GM12891 (cell line): Measurements from ENCODE around the gene DZIP3.

Experiments used
- DNase-seq: peaks from one replicate; pipeline ENCODE4 v3.0.0; 2011; ENCODE audit warnings: low spot score; ENCODE audit not compliant: insufficient read length
- FAIRE-seq: peaks from 2 replicates; lab custom pipeline; 2011; peaks lifted over from hg19 to GRCh38; lab: Jason Lieb, UNC
- PAX5 ChIP-seq: IDR thresholded peaks from 2 replicates; pipeline ENCODE4 v1.6.1; 2011; ENCODE audit warnings: low read length, moderate library complexity, mild to moderate bottlenecking; ENCODE audit not compliant: insufficient read depth, severe bottlenecking
- POLR2A ChIP-seq: IDR thresholded peaks from 2 replicates; pipeline ENCODE4 v1.6.1; 2011; ENCODE audit warnings: low read depth, low read length, control low read depth
- POLR2AphosphoS5 ChIP-seq: IDR thresholded peaks from 2 replicates; pipeline ENCODE4 v1.6.1; 2011; ENCODE audit warnings: low read depth, low read length, control low read depth
- POU2F2 ChIP-seq: IDR thresholded peaks from 2 replicates; pipeline ENCODE4 v1.6.1; 2011; ENCODE audit warnings: low read depth, mild to moderate bottlenecking, control low read depth, low read length, moderate library complexity
- SPI1 ChIP-seq: IDR thresholded peaks from 2 replicates; pipeline ENCODE4 v1.6.1; 2011; ENCODE audit warnings: low read depth, low read length, control low read depth
- TAF1 ChIP-seq: IDR thresholded peaks from 2 replicates; pipeline ENCODE4 v1.6.1; 2011; ENCODE audit warnings: low read depth, low read length, control low read depth

DZIP3 gene

GRCh38 chr3:108555966-108556581, 33.4 kb upstream of the DZIP3 start:
- DNase-seq: no peak
- no peak for TF ChIP-seq POLR2AphosphoS5
- TF ChIP-seq POU2F2: no peak
- no peak for TF ChIP-seq SPI1
- no peak for TF ChIP-seq PAX5
- no peak for TF ChIP-seq TAF1
- no peak for TF ChIP-seq POLR2A
- FAIRE-seq: no peak

DNA sequence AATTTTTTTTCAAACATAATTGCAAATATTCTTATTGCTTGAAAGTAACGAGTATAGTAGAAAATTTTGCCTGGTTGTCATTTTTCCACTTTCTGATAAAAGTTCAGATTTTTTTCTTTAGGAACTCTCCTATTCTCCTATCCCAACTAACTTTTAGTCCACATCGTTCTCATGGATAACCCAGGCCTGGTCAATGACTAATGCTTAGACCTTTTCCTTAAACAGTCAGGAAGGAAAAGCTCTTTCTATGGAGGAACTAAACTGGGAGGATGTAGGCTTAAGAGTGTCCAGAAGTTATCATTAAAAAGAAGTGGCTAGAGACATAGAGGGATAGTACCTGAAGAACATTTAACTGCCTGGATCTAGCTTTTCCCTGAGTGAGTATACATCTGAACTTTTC, 27.0 kb upstream of the DZIP3 start:
- DNase-seq: no peak
- no peak for FAIRE-seq
- TF ChIP-seq PAX5 (no peak), POU2F2 (no peak), POLR2A (no peak), SPI1 (no peak), POLR2AphosphoS5 (no peak), TAF1 (no peak)

DNA sequence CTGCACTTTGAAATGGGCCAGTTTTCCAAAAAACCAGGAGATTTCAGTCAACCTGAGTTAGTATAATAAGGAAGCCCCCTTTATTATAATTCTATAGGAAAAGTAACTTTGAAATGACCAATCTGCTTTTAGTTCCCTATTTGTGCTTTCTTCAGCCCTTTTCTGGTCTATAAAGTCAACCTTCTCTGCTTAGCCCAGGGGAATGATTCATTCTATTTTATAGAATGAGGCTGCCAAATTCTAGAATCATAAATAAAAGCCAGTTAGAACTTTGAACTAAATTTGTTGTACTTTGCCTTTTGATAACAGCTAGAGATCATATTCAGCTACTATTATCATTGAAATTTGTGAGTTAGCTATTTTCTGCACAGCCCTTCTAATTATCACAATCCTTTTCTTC, 25.0 kb upstream of the DZIP3 start:
- DNase-seq: no peak
- TF ChIP-seq POU2F2 (no peak), TAF1 (no peak), PAX5 (no peak)
- FAIRE-seq: no peak

DNA sequence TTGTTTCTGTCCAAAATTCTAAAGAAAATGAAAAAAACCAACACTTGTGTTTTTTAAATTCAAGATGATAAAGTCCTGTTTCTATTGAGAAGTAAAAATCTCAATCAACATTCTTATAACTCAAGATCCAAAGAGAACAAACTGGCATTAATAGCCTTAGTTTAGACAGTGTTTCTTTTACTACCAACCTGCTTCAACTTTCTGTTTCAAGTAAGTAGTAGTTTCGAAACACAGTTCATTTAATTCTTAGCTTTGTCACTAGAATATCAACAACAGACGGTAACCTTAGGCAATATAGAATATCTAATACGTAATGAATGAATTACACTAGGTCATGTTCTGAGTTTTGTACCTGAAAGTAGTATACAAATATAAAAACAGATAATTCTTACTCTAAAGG, 24.0 kb upstream of the DZIP3 start:
- TF ChIP-seq POLR2A (no peak), POU2F2 (no peak), TAF1 (no peak), PAX5 (no peak)
- DNase-seq (no peak), FAIRE-seq (no peak)

GRCh38 chr3:108566599-108566998, 22.9 kb upstream of the DZIP3 start:
- TF ChIP-seq TAF1 (no peak), POLR2AphosphoS5 (no peak), POU2F2 (no peak), POLR2A (no peak), PAX5 (no peak), SPI1 (no peak)
- DNase-seq: no peak
- FAIRE-seq: no peak

- TF ChIP-seq TAF1 (no peak), PAX5 (no peak), POLR2AphosphoS5 (no peak), POU2F2 (no peak), POLR2A (no peak), SPI1 (no peak)
- FAIRE-seq: no peak
- DNase-seq: no peak
Observed at GRCh38 chr3:108569336-108569735, 20.2 kb upstream of the DZIP3 start.

GRCh38 chr3:108578064-108578463, 11.5 kb upstream of the DZIP3 start:
- no peak for TF ChIP-seq SPI1
- no peak for TF ChIP-seq TAF1
- TF ChIP-seq POLR2A: no peak
- no peak for TF ChIP-seq PAX5
- FAIRE-seq: no peak
- no peak for DNase-seq

- no peak for TF ChIP-seq PAX5
- TF ChIP-seq SPI1: peak; percentile 60
- TF ChIP-seq TAF1: no peak
- TF ChIP-seq POLR2AphosphoS5: no peak
- TF ChIP-seq POU2F2: no peak
- TF ChIP-seq POLR2A: no peak
- FAIRE-seq: no peak
- DNase-seq: no peak
Observed at GRCh38 chr3:108588601-108589000, 921 bp upstream of the DZIP3 start.

GRCh38 chr3:108589998-108590323, 439 bp downstream of the DZIP3 start:
- TF ChIP-seq POU2F2 (no peak), POLR2AphosphoS5 (no peak), PAX5 (no peak), POLR2A (no peak), SPI1 (no peak), TAF1 (no peak)
- FAIRE-seq: no peak
- no peak for DNase-seq

GRCh38 chr3:108590460-108590859, 938 bp downstream of the DZIP3 start:
- DNase-seq (no peak), FAIRE-seq (no peak)
- TF ChIP-seq POLR2A: 0 out of 2 replicates have a peak, but pooled peaks have one; percentile 26
- TF ChIP-seq PAX5: no peak

DNA sequence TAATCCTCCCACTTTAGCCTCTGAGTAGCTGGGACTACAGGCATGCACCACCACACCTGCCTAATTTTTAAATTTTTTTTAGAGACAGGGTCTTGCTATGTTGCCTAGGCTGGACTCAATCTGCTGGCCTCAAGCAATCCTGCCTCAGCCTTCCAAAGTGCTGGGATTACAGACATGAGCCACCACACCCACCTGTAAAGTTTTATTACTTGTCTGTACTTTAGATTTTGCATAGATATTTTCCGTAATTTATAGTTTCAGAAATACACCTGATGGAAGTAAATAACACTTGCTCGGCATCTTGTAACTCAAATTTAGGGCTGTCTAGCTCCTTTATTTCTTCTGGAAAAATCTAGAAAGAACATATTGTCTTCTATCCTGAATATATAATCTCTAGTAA, 5.8 kb downstream of the DZIP3 start:
- TF ChIP-seq POLR2A (no peak), PAX5 (no peak), SPI1 (no peak), POLR2AphosphoS5 (no peak), POU2F2 (no peak), TAF1 (no peak)
- no peak for DNase-seq
- FAIRE-seq: no peak
